HUES48 (cell line): ENCODE data around the gene SWSAP1.
"Not testable (repeated sequence)": the region's sequence is repeated elsewhere in the genome, so short reads cannot be mapped to it uniquely, and the experiment has no call there.

ENCODE experiments used
- H3K27ac ChIP-seq: one replicate; pipeline ENCODE4 v1.7.0; 2013; ENCODE audit warnings: low read depth, low read length, inconsistent platforms
- H3K27me3 ChIP-seq: 2 replicates; pipeline ENCODE4 v1.6.1; 2013; ENCODE audit warnings: mild to moderate bottlenecking, low read length; ENCODE audit not compliant: control insufficient read depth, insufficient read depth
- H3K36me3 ChIP-seq: 2 replicates; pipeline ENCODE4 v1.6.1; 2013; ENCODE audit warnings: low read length; ENCODE audit not compliant: control insufficient read depth, insufficient read depth
- H3K4me1 ChIP-seq: 2 replicates; pipeline ENCODE4 v1.6.1; 2013; ENCODE audit warnings: mild to moderate bottlenecking, low read length; ENCODE audit not compliant: control insufficient read depth, insufficient read depth
- H3K4me3 ChIP-seq: 2 replicates; pipeline ENCODE4 v1.5.1; 2013; ENCODE audit warnings: mild to moderate bottlenecking, low read depth, low read length
- H3K9ac ChIP-seq: 2 replicates; pipeline ENCODE4 v1.6.1; 2013; ENCODE audit warnings: mild to moderate bottlenecking, low read depth, low read length, moderate library complexity
- H3K9me3 ChIP-seq: 2 replicates; pipeline ENCODE4 v1.6.1; 2013; ENCODE audit warnings: low read length; ENCODE audit not compliant: control insufficient read depth, insufficient read depth

SWSAP1 gene

DNA sequence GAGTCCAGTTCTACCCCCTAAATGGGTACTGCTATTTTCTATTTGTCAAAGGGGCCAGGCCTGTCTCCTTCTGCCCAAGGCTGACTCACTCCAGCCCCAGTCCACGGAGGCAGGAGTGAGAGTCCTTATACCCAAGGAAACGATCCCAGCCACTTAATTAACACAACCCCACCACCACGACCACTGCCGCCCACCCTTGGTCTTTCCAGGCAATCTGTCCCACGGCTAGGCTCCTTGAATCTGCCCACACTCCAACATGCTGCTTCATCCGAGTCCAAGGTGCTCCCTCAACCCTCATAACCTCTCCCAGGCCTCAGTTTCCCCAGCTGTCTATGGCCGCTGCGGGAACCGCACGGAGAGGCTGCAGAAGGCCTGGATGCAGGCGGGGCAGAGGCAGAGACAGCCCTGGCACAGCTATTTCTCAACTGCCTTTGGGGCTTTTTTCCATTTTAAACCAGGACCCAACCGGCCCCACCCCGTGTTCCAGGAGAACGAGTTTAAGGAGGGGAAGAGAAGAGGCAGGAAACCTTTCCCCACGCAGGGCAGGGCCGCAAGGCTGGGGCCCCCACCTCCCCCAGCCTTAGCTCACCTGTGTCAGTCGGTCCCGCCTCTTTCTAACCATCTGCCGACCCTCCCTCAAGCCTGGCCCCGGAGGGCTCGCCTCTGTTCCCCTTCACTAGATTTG lies 35.8 kb upstream of the SWSAP1 start:
- Histone ChIP-seq H3K4me1 (0 out of 2 replicates have a peak, but pooled peaks cover 2% of the 10 kb centered on the region), H3K4me3 (peak overlapping the region; percentile 73), H3K36me3 (peaks cover 17% of the 10 kb centered on the region), H3K9ac (no peak overlapping the region), H3K27ac (no peak overlapping the region), H3K9me3 (no peaks in the 10 kb centered on the region), H3K27me3 (no peaks in the 10 kb centered on the region)

DNA sequence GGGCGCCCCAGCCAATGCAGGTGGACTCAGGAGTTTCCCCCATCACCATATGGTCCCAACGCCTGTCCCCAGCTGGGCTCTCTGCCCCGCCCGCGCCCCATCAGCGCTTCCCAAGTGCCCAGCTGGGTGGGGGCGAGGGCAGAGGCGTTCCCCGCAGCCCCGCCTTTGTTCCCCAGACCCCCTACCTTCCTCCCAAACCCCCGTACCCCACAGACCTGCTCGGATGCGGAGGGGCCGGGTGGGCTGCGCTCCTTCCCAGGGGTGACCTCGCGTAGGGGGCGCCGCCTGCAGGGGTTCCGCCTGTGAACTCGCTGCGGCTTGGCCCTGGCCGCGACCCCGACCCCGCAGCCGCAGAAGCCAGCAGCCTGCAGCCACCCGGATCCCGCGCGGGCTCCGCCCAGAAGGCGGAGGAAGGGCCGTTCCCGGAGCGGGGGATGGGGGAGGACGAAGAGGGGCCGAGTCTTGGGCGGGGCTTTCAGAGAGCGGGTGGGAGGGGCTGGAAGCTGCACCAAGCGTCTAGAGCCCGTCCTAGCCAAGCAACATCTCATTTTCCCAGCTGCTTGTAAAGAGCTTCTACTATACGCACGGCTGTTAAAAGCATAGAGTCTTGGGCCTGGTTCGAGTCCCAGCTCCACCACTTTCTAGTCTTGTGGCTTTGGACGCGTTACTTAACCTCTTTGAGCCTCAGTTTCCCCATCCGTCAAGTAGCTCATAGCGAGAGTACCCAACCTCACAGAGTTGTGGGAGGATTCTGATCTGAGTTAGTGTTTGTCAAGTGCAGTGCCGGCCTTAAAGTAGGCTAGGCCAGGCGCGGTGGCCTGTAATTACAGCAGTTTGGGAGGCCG lies 35.0 kb upstream of the SWSAP1 start, which contains the start of gene RAB3D:
RAB3D (minus strand) TSS at position 404 of the 845 bp plus-strand sequence. CDS start 2,258 bp downstream, outside the sequence.
- Histone ChIP-seq H3K4me3 (peak within 1 kb of the TSS; percentile 73), H3K36me3 (peaks cover 17% of the 10 kb centered on the region), H3K9me3 (no peaks in the 10 kb centered on the region), H3K27me3 (no peaks in the 10 kb centered on the region), H3K4me1 (0 out of 2 replicates have a peak, but pooled peaks cover 2% of the 10 kb centered on the region), H3K27ac (peak within 1 kb of the TSS; percentile 40), H3K9ac (no peak within 1 kb of the TSS)

DNA sequence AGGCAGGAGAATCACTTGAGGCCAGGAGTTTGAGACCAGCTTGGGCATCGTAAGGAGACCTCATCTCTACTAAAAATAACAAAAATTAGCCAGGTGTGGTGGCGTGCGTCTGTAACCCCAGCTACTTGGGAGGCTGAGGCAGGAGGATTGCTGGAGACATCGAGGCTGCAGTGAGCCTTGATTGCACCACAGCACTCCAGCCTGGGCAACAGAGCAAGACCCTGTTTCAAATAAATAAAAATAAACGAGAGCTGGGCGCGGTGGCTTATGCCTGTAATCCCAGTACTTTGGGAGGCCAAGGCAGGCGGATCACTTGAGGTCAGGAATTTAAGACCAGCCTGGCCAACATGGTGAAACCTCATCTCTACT lies 34.4 kb upstream of the SWSAP1 start:
- H3K4me1 ChIP-seq, H3K27ac ChIP-seq, H3K9ac ChIP-seq, H3K27me3 ChIP-seq, H3K9me3 ChIP-seq, H3K4me3 ChIP-seq: not testable (repeated sequence)
- H3K36me3 ChIP-seq = peaks cover 15% of the 10 kb centered on the region

DNA sequence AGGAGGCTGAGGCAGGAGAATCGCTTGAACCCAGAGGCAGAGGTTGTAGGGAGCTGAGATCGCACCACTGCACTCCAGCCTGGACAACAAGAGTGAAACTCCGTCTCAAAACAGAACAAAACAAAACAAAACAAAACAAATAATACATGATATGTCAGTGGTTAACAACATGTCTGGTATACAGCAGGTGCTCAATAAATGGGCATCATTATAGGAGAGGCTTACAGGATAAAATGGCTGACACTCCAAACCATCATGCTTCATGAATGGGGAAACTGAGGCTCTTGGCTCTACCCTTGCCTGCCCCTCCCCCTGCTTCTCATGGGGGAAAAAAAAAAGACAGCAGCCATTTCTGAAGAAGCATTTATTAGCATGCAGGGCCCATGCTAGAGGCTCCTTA lies 32.0 kb upstream of the SWSAP1 start:
- Histone ChIP-seq H3K4me1 (0 out of 2 replicates have a peak, but pooled peaks cover 2% of the 10 kb centered on the region), H3K9me3 (no peaks in the 10 kb centered on the region), H3K4me3 (no peak overlapping the region), H3K27ac (no peak overlapping the region), H3K36me3 (peaks cover 6% of the 10 kb centered on the region; the same call in 1 of the 2 replicates), H3K9ac (no peak overlapping the region), H3K27me3 (no peaks in the 10 kb centered on the region)

DNA sequence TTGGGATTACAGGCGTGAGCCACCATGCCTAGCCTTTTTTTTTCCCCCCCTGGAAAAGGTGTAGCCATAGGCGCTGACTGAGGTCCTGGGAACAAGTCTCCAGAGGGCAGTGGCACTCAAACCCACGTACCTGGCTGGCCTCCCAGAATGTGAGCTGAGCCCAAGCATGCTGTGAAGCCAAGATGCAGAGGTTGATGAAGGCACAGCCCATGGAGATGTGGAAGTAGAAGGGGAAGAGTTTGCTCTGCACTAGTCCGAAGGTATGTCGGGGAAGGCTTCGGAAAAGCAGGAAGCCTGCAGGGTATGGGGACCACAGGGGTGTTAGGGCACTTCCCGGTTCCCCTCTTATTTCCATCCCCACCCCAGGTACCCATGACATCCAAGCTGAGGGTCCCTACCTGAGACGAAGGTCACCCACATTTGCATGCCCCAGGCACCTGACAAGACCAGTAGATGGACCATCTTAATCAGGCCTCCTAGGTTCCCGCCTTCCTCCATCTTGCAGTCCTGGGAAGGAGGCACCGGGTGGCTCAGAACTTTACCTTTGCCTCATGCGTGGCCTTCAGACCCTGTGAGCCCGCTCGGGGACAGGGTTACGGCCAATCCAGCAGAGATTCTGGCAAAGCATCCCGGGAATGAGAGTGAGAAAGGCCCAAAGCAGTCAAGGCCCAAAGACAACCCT lies 29.2 kb upstream of the SWSAP1 start:
- Histone ChIP-seq H3K27me3 (no peaks in the 10 kb centered on the region), H3K9ac (no peak overlapping the region; the same call in 1 of the 2 replicates), H3K4me3 (peak overlapping the region; percentile 97), H3K27ac (no peak overlapping the region), H3K36me3 (peaks cover 6% of the 10 kb centered on the region; the same call in 1 of the 2 replicates), H3K9me3 (no peaks in the 10 kb centered on the region; the same call in 1 of the 2 replicates), H3K4me1 (no peaks in the 10 kb centered on the region)

DNA sequence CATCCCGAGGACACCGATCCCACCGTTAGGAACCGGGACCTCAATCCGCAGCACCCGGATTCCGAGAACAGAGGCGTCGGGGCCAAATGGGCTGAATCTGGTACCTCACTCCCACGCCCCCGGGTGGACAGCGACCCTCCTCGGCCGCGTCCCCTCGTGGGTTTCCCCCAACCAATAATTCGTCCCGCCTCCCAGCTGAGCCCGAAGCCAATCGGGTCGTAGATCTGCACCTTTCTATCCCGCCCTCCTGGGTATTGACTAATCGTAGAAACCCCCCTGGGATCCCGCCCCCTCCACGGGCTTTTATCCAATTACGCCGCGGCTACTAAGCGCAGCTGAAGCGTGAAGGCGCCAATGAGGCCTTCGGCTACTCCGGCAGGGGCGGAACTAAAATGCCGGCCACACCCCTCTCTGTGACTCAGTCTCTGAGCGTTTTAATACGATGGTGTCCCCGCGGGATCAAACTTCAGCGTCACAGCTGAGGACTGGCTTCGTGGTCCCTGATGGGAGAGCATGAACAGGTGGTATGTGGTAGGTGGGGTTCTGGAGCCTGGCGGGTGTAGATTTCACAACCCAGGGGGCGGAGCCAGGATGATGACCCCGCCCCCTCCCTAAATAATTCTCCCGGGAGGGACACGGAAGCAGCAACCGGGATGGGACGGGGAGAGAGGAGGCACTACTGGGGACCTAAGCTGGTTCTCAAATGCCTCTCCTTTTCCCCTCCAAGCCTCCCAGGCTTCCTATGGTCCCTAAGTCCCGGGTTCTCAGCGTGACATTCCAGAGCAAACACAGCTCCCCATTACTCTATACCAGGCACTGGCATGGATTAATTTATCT lies 28.1 kb upstream of the SWSAP1 start, which contains the start of the genes CCDC159 and TMEM205:
CCDC159 (plus strand) TSS at position 416 of the 837 bp plus-strand sequence; CDS start at position 504, 88 bp downstream.
TMEM205 (minus strand) TSS at position 165 of the 837 bp plus-strand sequence. CDS start 649 bp downstream, outside the sequence.
- H3K36me3 ChIP-seq = peaks cover 6% of the 10 kb centered on the region; the same call in 1 of the 2 replicates
- peak within 1 kb of the TSS; percentile 23 for H3K27ac ChIP-seq
- no peaks in the 10 kb centered on the region; the same call in 1 of the 2 replicates for H3K9me3 ChIP-seq
- H3K27me3 ChIP-seq = no peaks in the 10 kb centered on the region
- H3K9ac ChIP-seq = peak within 1 kb of the TSS; percentile 67
- H3K4me1 ChIP-seq = no peaks in the 10 kb centered on the region
- H3K4me3 ChIP-seq = peak within 1 kb of the TSS; percentile 97

DNA sequence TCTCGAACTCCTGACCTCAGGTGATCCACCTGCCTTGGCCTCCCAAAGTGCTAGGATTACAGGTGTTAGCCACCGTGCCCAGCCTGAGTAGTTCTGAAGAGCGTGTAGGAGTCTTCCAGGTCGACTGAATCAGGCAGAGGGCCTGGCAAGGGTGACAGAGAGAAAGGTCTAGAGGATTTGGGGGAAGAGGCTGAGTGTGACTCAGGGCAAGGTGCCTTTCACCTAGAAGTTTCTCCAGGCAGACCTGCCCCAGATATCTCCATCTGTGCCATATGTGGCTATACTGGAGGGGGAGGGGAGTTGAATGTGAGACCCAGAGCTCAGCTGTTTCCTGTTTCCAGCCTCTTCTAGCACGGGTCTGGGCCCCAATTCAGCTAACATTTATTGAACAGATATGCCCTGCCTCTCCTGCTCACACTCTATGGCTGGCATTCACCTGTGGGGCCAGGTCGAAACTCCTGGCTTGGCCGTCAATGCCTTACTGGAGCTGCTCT lies 26.9 kb upstream of the SWSAP1 start:
- Histone ChIP-seq H3K27me3 (no peaks in the 10 kb centered on the region), H3K4me1 (no peaks in the 10 kb centered on the region), H3K9ac (no peak overlapping the region), H3K36me3 (0 out of 2 replicates have a peak, but pooled peaks cover under 1% of the 10 kb centered on the region), H3K9me3 (no peaks in the 10 kb centered on the region; the same call in 1 of the 2 replicates), H3K4me3 (no peak overlapping the region), H3K27ac (no peak overlapping the region)

DNA sequence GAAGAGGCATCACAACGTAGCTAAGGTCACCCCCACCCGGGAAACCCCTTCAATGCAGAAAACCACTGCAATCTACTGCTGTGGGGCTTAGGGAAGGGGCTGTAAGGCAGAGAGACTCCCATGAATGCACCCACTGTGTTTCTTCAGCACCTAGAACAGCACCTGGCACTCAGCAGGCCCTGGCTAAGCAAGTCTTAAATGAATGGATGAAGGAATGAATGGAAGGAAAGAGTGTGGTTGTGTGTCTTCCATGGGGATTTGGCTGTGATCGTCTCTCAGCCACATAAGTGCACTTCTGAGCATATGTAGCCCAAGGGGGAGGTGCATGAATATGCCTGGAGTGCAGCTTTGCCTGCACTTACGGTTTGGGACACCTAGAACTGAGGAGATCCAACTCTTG lies 25.3 kb upstream of the SWSAP1 start:
- Histone ChIP-seq H3K27me3 (no peaks in the 10 kb centered on the region), H3K4me3 (no peak overlapping the region), H3K9me3 (no peaks in the 10 kb centered on the region; the same call in 1 of the 2 replicates), H3K9ac (no peak overlapping the region), H3K36me3 (no peaks in the 10 kb centered on the region), H3K4me1 (no peaks in the 10 kb centered on the region), H3K27ac (no peak overlapping the region)

DNA sequence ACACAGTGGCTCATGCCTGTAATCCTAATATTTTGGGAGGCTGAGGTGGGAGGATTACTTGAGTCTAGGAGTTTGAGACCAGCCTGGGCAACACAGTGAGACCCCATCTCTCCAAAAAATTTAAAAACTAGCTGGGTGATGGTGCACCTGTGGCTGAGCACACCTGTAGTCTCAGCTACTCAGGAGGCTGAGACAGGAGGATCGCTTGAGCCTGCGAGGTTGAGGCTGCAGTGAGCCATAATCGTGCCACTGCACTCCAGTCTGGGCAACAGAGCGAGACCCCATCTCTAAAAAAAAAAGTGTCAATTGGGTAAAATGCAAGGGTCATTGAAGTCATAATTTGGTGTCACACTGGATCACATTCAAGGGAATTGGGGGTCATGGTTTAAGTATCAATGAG lies 20.4 kb upstream of the SWSAP1 start:
- H3K4me1 ChIP-seq, H3K27ac ChIP-seq, H3K9ac ChIP-seq, H3K9me3 ChIP-seq, H3K36me3 ChIP-seq, H3K4me3 ChIP-seq: not testable (repeated sequence)
- peaks cover 17% of the 10 kb centered on the region for H3K27me3 ChIP-seq
